Testis (tissue), 2 donors: ENCODE measurements around the gene IRX3.

Experiments
- CTCF ChIP-seq, 3 experiments: fragments of 450-650 bp in 2 of 3; fragments of 200-600 bp in 1 of 3; sonication (generic) in 1 of 3; IDR thresholded peaks; one replicate each; pipeline ENCODE4 v1.5.1; 2016 to 2019; ENCODE audit warnings: antibody characterized with exemption in 3 of 3, mild to moderate bottlenecking in 2 of 3, moderate library complexity in 1 of 3
- POLR2A ChIP-seq: fragments of 450-650 bp; IDR thresholded peaks from one replicate; pipeline ENCODE4 v1.6.1; 2017; ENCODE audit warnings: antibody characterized with exemption, mild to moderate bottlenecking, moderate library complexity

- TF ChIP-seq CTCF (IDR thresholded peaks at IDR 0.05) (no peak), POLR2A (no peak)
Measured at GRCh38 chr16:54289945-54290832, 3.6 kb upstream of the IRX3 start.
